GM23248 (cell line): ENCODE measurements around the gene VAMP7. TPM values are rescaled to one million over a fixed set of nuclear protein-coding genes. Genes with fewer than 3 reads are reported as not detected.
A peak's percentile ranks its signal among the peaks of the same experiment; 100 is the strongest.

ENCODE experiments used
- DNase-seq: peaks from one replicate; pipeline ENCODE4 v3.0.0-alpha.2; 2015
- H2AFZ ChIP-seq: fragments of 200-600 bp; sonication (generic); 2 replicates; pipeline ENCODE4 v1.6.1; 2016; ENCODE audit warnings: antibody characterized with exemption
- H3F3A ChIP-seq: fragments of 200-600 bp; sonication (generic); 2 replicates; pipeline ENCODE4 v1.6.1; 2016; ENCODE audit warnings: mild to moderate bottlenecking, antibody characterized with exemption, mixed run types; ENCODE audit not compliant: insufficient read depth
- H3K27ac ChIP-seq: fragments of 200-600 bp; sonication (generic); 2 replicates; pipeline ENCODE4 v1.5.1; 2016; ENCODE audit warnings: mild to moderate bottlenecking
- H3K27me3 ChIP-seq: fragments of 200-600 bp; sonication (generic); replicated peaks from 2 replicates; pipeline ENCODE4 v1.6.1; 2016; ENCODE audit warnings: mild to moderate bottlenecking; ENCODE audit not compliant: insufficient read depth
- H3K36me3 ChIP-seq: fragments of 200-600 bp; sonication (generic); 2 replicates; pipeline ENCODE4 v1.6.1; 2016; ENCODE audit warnings: low read depth, mild to moderate bottlenecking
- H3K4me1 ChIP-seq: fragments of 200-600 bp; sonication (generic); 2 replicates; pipeline ENCODE4 v1.6.1; 2016; ENCODE audit warnings: mild to moderate bottlenecking; ENCODE audit not compliant: insufficient read depth
- H3K4me2 ChIP-seq: fragments of 200-600 bp; sonication (generic); one replicate; pipeline ENCODE4 v1.6.1; 2016; ENCODE audit warnings: mild to moderate bottlenecking; ENCODE audit not compliant: unreplicated experiment
- H3K4me3 ChIP-seq: fragments of 200-600 bp; sonication (generic); 2 replicates; pipeline ENCODE4 v1.5.1; 2016; ENCODE audit warnings: mild to moderate bottlenecking
- H3K79me2 ChIP-seq: fragments of 200-600 bp; sonication (generic); 2 replicates; pipeline ENCODE4 v1.6.1; 2016; ENCODE audit warnings: mild to moderate bottlenecking; ENCODE audit not compliant: insufficient read depth
- H3K9ac ChIP-seq: fragments of 200-600 bp; sonication (generic); 2 replicates; pipeline ENCODE4 v1.6.1; 2016; ENCODE audit warnings: mild to moderate bottlenecking
- H3K9me2 ChIP-seq: fragments of 200-600 bp; sonication (generic); 2 replicates; pipeline ENCODE4 v1.6.1; 2016; ENCODE audit warnings: mixed run types, mild to moderate bottlenecking, moderate library complexity; ENCODE audit not compliant: insufficient read depth
- H3K9me3 ChIP-seq: fragments of 200-600 bp; sonication (generic); one replicate; pipeline ENCODE4 v1.6.1; 2017; ENCODE audit warnings: low read depth
- H4K20me1 ChIP-seq: fragments of 200-600 bp; sonication (generic); 2 replicates; pipeline ENCODE4 v1.6.0; 2016; ENCODE audit not compliant: insufficient read depth
- EZH2 ChIP-seq: fragments of 200-600 bp; sonication (generic); IDR thresholded peaks from 2 replicates; pipeline ENCODE4 v1.6.1; 2018; ENCODE audit warnings: antibody characterized with exemption, mild to moderate bottlenecking; ENCODE audit not compliant: insufficient read depth, poor library complexity, severe bottlenecking
- EZH2phosphoT487 ChIP-seq: fragments of 200-600 bp; sonication (generic); IDR thresholded peaks from 2 replicates; pipeline ENCODE4 v1.6.1; 2018; ENCODE audit warnings: antibody characterized with exemption, moderate library complexity, mild to moderate bottlenecking, low read depth; ENCODE audit not compliant: insufficient read depth
- WGBS, 2 experiments: methylation state at CpG; one replicate each; pipeline ENCODE4 v1.1.6; 2015 to 2017; ENCODE audit warnings: low lambda C conversion rate in 2 of 2, low coverage in 1 of 2; ENCODE audit errors: missing lambda C conversion rate in 2 of 2; 5-methylcytosine and 5-hydroxymethylcytosine counted together
- in situ Hi-C: fragments of 300-500 bp; cut with MboI; formaldehyde crosslinking; loops from 2 replicates; pipeline ENCODE4 v1.15.0; 2020
- polyA plus RNA-seq: library from polyadenylated mRNA; unstranded; fragments of >200 nt; fragmentation: Nextera tagmentation; extraction: Ambion mirVana; gene quantifications from 2 replicates; pipeline ENCODE4 v1.2.1, GENCODE V29; 2016
- total RNA-seq: library from RNA; depleted of rRNA; stranded (reverse); fragments of >200 nt; shearing (Covaris generic); gene quantifications from 2 replicates; pipeline ENCODE4 v1.2.3, GENCODE V29; 2014

VAMP7 gene
- total and polyA plus RNA-seq, 2 experiments from 2014 or later, result 47.2 to 62.3 TPM

- Histone ChIP-seq H2AFZ (no peak overlapping the region), H4K20me1 (no peaks in the 10 kb centered on the region), H3K9me2 (no peaks in the 10 kb centered on the region), H3K9ac (no peak overlapping the region), H3K27ac (no peak overlapping the region), H3K9me3 (no peaks in the 10 kb centered on the region), H3K4me2 (no peak overlapping the region), H3F3A (no peaks in the 10 kb centered on the region), H3K79me2 (no peaks in the 10 kb centered on the region), H3K4me1 (no peaks in the 10 kb centered on the region), H3K36me3 (no peaks in the 10 kb centered on the region), H3K27me3 (no peaks in the 10 kb centered on the region), H3K4me3 (no peak overlapping the region)
- in situ Hi-C loops, result no loop called here
- TF ChIP-seq EZH2phosphoT487 (no peak), EZH2 (no peak)
- DNase-seq, result peak; percentile 23
- 0 to 5% methylated on average over 1 of the region's 1 CpG for WGBS, 2 experiments
Measured at GRCh38 chrX:155864655-155865054, 16.5 kb upstream of the VAMP7 start.

DNA sequence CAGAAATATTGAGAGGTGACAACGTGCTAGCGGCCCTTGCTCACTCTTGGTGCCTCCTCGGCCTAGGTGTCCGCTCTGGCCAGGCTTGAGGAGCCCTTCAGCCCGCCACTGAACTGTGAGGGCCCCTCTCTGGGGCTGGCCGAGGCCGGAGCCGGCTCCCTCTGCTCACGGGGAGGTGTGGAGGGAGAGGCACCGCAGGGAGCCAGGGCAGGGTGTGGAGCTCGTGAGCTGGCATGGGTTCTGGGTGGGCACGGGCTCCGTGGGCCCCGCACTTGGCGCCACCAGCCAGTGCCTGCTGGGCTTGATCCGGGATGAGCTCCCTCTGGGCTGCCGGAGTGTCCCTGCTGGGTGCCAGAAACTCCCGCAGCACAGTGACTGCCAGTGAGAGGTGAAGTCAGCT, 16.0 kb upstream of the VAMP7 start:
- H3K27ac ChIP-seq, result no peak overlapping the region

GRCh38 chrX:155867821-155868220, 13.3 kb upstream of the VAMP7 start:
- H3K4me3 ChIP-seq, result no peak overlapping the region
- no peak for DNase-seq
- TF ChIP-seq EZH2phosphoT487 (no peak), EZH2 (no peak)
- H3K9me3 ChIP-seq, result no peaks in the 10 kb centered on the region
- H3K9ac ChIP-seq, result no peak overlapping the region
- 16 to 29% methylated on average over 4 of the region's 4 CpGs for WGBS, 2 experiments
- no peaks in the 10 kb centered on the region for H3K27me3 ChIP-seq
- no peaks in the 10 kb centered on the region for H3F3A ChIP-seq
- H3K27ac ChIP-seq, result no peak overlapping the region
- H3K9me2 ChIP-seq, result no peaks in the 10 kb centered on the region
- no peaks in the 10 kb centered on the region for H3K79me2 ChIP-seq
- no peak overlapping the region for H2AFZ ChIP-seq
- H4K20me1 ChIP-seq, result no peaks in the 10 kb centered on the region
- H3K36me3 ChIP-seq, result no peaks in the 10 kb centered on the region
- H3K4me1 ChIP-seq, result no peaks in the 10 kb centered on the region
- no peak overlapping the region for H3K4me2 ChIP-seq
- in situ Hi-C loops, result no loop called here

More for the DNA sequence above, 16.0 kb upstream of the VAMP7 start:
- Histone ChIP-seq H4K20me1 (no peaks in the 10 kb centered on the region), H3K27me3 (no peaks in the 10 kb centered on the region), H3K9me3 (no peaks in the 10 kb centered on the region), H3K4me1 (no peaks in the 10 kb centered on the region), H3K4me3 (no peak overlapping the region), H3K4me2 (no peak overlapping the region), H3K79me2 (no peaks in the 10 kb centered on the region), H3K9ac (no peak overlapping the region), H2AFZ (no peak overlapping the region), H3K36me3 (no peaks in the 10 kb centered on the region), H3K9me2 (no peaks in the 10 kb centered on the region), H3F3A (no peaks in the 10 kb centered on the region)
- DNase-seq, result no peak
- in situ Hi-C loops, result no loop called here
- 46 to 54% methylated on average over 14 to 18 of the region's 18 CpGs for WGBS, 2 experiments
- TF ChIP-seq EZH2phosphoT487, result no peak

DNA sequence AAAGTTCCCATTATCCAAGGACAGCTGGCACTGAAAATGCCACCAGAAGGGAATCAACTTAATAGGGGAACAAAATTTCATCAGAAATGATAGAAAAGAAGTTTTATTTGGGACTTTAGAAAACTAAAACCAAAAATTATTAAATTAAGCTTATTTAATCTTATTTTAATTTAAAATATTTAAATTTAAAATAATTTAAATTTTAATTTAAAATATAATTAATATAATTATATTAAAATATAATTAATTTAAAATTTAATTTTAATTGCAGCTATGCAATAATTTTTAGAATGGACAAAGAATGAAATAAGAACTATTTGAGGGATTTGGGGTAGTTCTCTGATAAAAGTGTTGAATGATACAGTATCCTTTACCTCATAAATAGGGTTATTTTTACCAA, 10.2 kb upstream of the VAMP7 start:
- DNase-seq, result no peak
- Histone ChIP-seq H3F3A (no peaks in the 10 kb centered on the region), H2AFZ (no peak overlapping the region), H3K9me2 (no peaks in the 10 kb centered on the region), H3K9me3 (no peaks in the 10 kb centered on the region), H3K4me2 (no peak overlapping the region), H3K27ac (no peak overlapping the region), H3K27me3 (no peaks in the 10 kb centered on the region), H3K4me3 (no peak overlapping the region), H3K36me3 (no peaks in the 10 kb centered on the region), H3K79me2 (no peaks in the 10 kb centered on the region), H4K20me1 (no peaks in the 10 kb centered on the region), H3K9ac (no peak overlapping the region), H3K4me1 (no peaks in the 10 kb centered on the region)
- in situ Hi-C loops, result no loop called here
- TF ChIP-seq EZH2phosphoT487 (no peak), EZH2 (no peak)

DNA sequence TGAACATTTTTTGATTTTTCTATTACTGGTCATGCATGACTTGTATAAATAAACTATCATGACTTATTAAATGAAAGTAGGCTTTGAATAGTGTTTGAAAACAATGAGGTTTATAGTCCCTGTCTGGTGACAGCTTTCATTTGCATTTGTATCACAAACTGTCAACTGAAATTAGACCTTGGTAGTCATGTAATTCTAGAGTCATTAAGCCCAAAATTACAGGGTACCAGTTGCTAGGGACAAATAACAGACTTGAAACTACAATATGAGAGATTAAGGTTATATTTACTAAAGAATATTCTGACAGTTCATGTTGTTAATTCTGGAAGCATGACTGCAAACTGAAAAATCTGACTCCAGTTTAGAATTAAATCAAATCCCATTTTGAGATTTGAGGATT, 9.2 kb upstream of the VAMP7 start:
- no peaks in the 10 kb centered on the region for H3K79me2 ChIP-seq
- DNase-seq, result no peak
- no peaks in the 10 kb centered on the region for H3K9me2 ChIP-seq
- no peaks in the 10 kb centered on the region for H3F3A ChIP-seq
- no peaks in the 10 kb centered on the region for H3K27me3 ChIP-seq
- no peaks in the 10 kb centered on the region for H4K20me1 ChIP-seq
- H3K9me3 ChIP-seq, result no peaks in the 10 kb centered on the region
- no peaks in the 10 kb centered on the region for H3K4me1 ChIP-seq
- no peaks in the 10 kb centered on the region for H3K36me3 ChIP-seq
- H3K9ac ChIP-seq, result no peak overlapping the region
- no peak overlapping the region for H3K4me2 ChIP-seq
- H2AFZ ChIP-seq, result no peak overlapping the region
- no peak overlapping the region for H3K4me3 ChIP-seq
- TF ChIP-seq EZH2 (no peak), EZH2phosphoT487 (no peak)
- in situ Hi-C loops, result no loop called here
- no peak overlapping the region for H3K27ac ChIP-seq
